Measurements from ENCODE around the gene ARSD.
"Not testable (repeated sequence)": the region's sequence is repeated elsewhere in the genome, so short reads cannot be mapped to it uniquely, and the experiment has no call there.

ARSD gene

DNA sequence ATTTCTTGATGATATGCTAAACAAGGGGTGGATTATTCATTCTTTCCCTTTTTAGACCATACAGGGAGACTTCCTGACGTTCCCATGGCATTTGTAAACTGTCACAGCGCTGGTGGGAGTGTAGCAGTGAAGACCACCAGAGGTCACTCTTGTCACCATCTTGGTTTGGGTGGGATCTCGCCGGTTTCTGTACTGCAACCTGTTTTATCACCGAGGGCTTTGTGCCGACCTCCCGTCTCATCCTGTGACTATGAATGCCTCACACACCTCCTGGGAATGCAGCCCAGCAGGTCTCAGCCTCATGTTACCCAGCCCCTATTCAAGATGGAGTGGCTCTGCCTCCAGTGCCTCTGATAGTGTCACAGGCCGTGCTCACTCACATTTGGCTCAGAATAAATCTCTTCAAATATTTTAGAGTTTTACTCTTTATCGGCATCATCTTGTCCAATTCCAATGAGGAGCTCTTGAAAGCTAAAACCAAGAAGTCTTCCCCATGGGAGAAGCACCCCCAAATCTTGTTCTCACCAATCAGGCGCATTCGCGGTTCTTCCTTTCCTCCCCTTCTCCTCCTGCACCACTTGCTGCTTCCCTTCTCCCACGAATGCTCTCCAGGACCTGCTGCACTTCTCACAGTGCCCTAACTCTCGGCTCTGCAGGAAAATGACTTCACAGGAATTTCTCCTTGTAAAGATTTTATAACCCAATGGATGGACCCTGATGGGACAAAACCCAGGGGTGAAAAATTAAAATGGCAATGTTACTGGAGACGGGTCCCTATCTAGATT lies 39.2 kb downstream of the ARSD start:
- DNase-seq = not testable (repeated sequence)

DNA sequence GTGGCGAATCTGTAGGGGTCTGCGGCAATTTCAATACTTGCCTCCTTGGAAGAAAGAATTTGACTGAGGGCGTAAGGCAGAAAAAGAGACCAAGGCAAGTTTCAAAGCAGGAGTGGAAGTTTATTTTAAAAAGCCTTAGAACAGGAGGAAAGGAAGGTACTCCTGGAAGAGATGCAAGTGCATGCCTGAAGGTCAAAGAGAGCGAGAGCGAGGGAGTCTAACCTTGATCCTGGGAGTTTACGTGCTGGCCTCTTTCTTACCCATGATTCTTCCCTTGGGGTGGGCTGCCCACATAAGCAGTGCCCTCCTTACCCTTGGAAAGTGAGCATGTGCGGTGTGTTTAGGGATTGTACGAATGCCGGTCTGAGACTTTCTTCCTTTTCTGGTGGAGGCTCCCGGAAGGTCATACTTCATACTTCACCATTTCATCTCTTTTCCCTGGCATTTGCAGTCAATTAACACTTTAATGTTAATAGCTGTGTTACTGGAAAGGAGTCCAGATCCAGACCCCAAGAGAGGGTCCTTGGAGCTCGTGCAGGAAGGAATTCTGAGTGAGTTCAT lies 40.0 kb downstream of the ARSD start:
- DNase-seq = no peak

- DNase-seq = no peak
Measured at GRCh38 chrX:2888309-2888708, 40.8 kb downstream of the ARSD start.

DNA sequence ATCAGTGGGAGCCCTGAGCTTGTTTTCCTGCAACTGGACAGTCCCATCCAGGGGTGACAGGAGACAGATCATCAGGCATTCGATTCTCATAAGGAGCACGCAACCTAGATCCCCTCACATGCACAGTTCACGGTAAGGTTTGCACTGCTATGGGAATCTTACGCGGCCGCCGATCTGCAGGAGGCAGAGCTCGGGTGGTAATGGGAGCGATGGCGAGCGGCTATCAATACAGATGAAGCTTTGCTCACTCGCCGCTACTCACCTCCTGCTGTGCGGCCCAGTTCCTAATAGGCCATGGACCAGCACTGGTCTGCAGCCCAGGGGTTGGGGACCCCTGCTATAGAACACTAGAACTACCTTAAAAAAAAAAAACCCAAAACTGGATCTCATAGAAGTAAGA lies 45.4 kb downstream of the ARSD start:
- DNase-seq = no peak

DNA sequence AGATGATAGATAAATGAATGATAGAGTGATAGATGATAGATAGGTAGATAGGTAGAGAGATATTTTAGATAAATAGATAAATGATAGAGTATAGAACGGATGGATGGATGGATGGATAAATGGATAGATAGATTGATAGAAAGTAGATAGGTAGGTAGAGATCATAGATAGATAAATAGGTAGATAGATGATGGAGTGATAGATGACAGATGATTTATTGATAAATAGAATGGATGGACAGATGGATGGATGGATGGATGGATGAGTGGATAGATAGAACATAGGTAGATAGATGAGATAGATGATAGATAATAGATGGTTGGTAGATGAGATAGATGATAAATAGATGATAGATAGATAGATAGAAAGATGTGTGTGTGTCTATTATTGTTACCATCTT lies 49.5 kb downstream of the ARSD start:
- no peak for DNase-seq

DNA sequence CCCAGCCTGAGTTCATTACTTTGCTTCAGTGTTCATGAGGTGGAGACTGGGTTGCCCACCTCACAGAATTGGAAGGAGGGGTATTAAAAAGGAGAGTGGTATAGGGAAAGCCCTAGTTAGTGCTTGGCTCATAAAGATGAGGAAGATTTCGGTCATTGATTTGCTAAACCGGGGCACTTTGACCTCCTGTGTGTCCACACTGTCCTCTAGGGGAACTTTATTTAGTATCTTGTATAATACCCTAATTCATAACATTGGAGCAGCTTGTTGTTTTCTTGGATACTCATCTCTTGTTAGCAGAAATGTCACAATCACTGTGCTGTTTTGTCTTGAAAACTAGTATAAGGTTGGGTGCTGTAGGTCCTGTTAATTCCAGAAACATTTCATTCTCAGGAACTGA lies 50.6 kb downstream of the ARSD start:
- DNase-seq = no peak

- no peak for DNase-seq
Measured at GRCh38 chrX:2875798-2876399, 53.2 kb downstream of the ARSD start.

DNA sequence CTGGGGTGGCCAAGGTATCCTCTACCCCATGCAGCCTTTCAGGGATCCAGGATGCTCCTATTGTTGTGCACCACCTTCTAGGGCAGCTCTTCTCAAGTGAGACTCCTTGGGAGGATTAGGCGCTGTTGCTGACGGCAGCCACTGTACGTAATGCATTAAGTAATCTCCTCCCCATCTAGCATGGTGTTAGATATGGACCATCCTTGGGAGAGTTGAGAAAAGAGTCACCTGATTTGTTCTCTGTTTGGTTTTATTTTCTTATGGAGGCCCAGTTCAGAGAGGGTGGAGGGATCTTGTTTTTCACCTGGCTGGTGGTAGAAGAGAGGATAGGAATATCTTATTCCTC lies 54.0 kb downstream of the ARSD start:
- DNase-seq = no peak

GRCh38 chrX:2874222-2875135 lies 54.7 kb downstream of the ARSD start:
- no peak for DNase-seq

GRCh38 chrX:2872671-2873277 lies 56.4 kb downstream of the ARSD start:
- no peak for DNase-seq

- no peak for DNase-seq
Measured at GRCh38 chrX:2871831-2872230, 57.3 kb downstream of the ARSD start.

DNA sequence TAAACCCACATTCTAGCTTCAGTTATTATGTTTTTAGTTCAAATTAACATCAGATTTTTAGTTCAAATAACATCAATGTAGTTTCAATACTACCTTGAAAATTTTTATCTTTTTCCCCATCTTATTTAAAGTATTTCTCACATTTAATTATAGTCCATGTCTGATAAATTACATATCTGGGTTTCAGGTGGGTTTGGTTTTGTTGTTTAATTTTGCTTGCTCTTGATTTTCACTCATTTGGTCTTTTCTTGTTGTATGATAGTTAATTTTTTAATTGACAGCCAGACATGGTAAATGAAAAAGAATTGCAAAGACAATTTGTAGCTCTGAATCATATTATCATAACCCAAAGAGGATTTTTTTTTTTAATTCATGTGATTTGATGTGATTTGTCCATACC lies 58.5 kb downstream of the ARSD start:
- no peak for DNase-seq

DNA sequence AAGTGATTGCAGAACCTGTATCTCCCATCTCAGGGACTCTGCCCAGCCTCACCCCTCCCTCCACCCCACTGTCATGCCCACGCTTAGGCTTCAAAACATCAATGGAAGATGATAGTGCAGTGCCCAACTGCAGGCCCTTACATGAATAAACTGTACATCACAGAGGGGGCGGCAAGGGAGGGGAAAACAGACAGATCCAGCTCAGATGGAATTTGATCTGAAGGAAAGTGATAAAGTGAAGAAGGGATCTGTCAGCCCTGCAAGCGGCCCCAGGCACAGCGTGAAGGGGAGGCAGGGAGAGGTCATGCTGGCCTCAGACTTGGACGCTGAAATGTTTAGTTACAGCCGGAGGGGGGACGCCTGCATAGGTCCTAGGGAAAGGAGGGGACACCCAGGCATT lies 61.9 kb downstream of the ARSD start:
- DNase-seq = no peak

DNA sequence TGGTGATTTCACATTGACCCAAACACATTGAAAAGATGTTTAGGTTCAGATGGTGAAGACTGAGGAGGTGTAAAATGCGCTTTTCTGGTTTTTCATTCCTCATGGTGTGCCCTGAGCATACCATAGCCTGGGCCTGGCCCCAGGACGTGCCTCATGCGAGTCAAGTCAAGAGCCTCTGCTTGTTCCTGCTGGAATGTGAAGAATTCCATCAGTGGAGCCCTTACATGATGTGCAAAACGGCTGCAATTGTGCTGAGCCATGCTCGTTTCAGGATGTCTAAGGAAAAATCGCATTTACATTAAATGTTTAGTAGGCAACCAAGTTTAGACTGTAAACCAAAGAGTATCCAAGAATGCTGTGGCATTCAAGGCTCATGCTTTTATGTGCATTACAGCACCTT lies 65.5 kb downstream of the ARSD start:
- DNase-seq = no peak

- no peak for DNase-seq
Measured at GRCh38 chrX:2862404-2862803, 66.7 kb downstream of the ARSD start.

- DNase-seq = no peak
Measured at GRCh38 chrX:2859197-2859797, 69.8 kb downstream of the ARSD start.

GRCh38 chrX:2857566-2857965 lies 71.6 kb downstream of the ARSD start:
- no peak for DNase-seq

GRCh38 chrX:2855761-2856160 lies 73.4 kb downstream of the ARSD start:
- DNase-seq = no peak

DNA sequence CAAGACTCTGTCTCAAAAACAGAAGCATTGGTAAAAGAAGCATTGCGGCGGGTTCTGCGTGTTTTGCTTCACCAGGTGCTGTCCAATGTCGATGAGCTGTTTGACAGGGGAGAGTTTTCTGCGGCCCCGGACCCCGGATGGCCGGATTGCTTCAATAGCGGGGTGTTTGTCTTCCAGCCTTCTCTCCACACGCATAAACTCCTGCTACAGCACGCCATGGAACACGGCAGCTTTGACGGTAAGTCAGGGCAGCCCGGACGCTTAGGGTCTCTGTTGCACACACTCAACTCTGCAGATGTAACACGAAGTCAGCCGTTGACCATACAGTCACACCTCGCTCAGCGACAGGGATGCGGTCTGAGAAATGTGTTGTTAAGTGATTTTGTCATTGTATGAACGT lies 74.2 kb downstream of the ARSD start:
- DNase-seq = no peak

Data from NCI-H446 treated with DMSO at 0.1 percent for 48 hours (cell line).